ENCODE results near the gene LPCAT2. TPM values are rescaled to one million over a fixed set of nuclear protein-coding genes. Genes with fewer than 3 reads are reported as not detected.
A peak's percentile ranks its signal among the peaks of the same experiment; 100 is the strongest.

The LPCAT2 gene
- total RNA-seq, 1 donor: 35.6 TPM

GRCh38 chr16:55481023-55481422, 27.8 kb upstream of the LPCAT2 start:
- TF ChIP-seq CTCF (IDR thresholded peaks at IDR 0.05; ENCODE audit: insufficient read depth, low read length): no peak
- no peak for DNase-seq (ENCODE audit: low read depth)
- peak overlapping the region; percentile 99 for H3K4me3 ChIP-seq (ENCODE audit: low read depth, low read length)

DNA sequence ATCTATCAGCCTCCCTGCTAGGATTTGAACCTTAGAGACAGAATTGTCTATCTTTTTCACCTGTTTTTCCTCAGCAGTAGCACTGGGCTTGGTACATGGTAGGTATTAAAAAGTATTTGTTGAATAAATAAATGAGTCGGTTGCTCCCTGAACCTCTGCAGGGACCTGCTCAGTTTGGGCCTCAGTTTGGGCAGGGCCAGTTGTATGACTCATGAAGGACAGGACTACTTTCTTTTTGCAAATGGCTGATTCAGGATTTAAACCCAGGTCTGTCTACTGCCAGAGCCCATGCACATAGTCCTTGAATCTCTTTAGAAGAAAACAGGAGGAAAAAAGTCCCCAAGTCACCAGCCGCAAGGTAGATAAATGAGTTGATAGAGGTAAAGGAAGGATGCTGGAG, 26.8 kb upstream of the LPCAT2 start:
- no peak for TF ChIP-seq CTCF (IDR thresholded peaks at IDR 0.05; ENCODE audit: insufficient read depth, low read length)
- DNase-seq (ENCODE audit: low read depth): peak; percentile 66
- peak overlapping the region; percentile 99 for H3K4me3 ChIP-seq (ENCODE audit: low read depth, low read length)

- peak; percentile 100 for DNase-seq (ENCODE audit: low read depth)
- H3K4me3 ChIP-seq (ENCODE audit: low read depth, low read length): no peak overlapping the region
- TF ChIP-seq CTCF (IDR thresholded peaks at IDR 0.05; ENCODE audit: insufficient read depth, low read length): no peak
Observed at GRCh38 chr16:55487048-55487803, 21.6 kb upstream of the LPCAT2 start.

GRCh38 chr16:55488306-55488705, 20.6 kb upstream of the LPCAT2 start:
- no peak for TF ChIP-seq CTCF (IDR thresholded peaks at IDR 0.05; ENCODE audit: insufficient read depth, low read length)
- DNase-seq (ENCODE audit: low read depth): no peak
- no peak overlapping the region for H3K4me3 ChIP-seq (ENCODE audit: low read depth, low read length)

GRCh38 chr16:55489119-55489955, 19.5 kb upstream of the LPCAT2 start:
- no peak for DNase-seq (ENCODE audit: low read depth)
- TF ChIP-seq CTCF (IDR thresholded peaks at IDR 0.05; ENCODE audit: insufficient read depth, low read length): no peak
- H3K4me3 ChIP-seq (ENCODE audit: low read depth, low read length): no peak overlapping the region

DNA sequence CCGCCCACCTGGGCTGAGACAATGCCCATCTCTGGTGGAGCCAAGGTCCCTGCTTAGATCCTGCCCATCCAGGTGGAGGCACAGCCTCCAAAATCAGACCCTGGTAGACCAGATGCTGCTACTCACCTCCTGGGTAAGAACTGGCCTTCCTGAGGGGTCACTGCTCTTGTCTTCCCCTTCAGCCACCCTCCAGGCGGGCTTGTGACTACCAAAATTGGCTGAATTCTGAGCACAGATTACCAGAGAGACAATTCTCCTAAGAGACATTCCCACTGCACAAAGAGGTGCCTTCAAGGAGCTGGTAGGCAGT, 19.0 kb upstream of the LPCAT2 start:
- DNase-seq (ENCODE audit: low read depth): no peak
- H3K4me3 ChIP-seq (ENCODE audit: low read depth, low read length): no peak overlapping the region
- TF ChIP-seq CTCF (IDR thresholded peaks at IDR 0.05; ENCODE audit: insufficient read depth, low read length): no peak

Measured in fibroblast of the aortic adventitia (primary cell).